Measurements from ENCODE around the gene FAM177A1. TPM values are rescaled to one million over a fixed set of nuclear protein-coding genes. Genes with fewer than 3 reads are reported as not detected.

The FAM177A1 gene
- total RNA-seq, 1 donor from 2014 or later, result 82.4 TPM

DNA sequence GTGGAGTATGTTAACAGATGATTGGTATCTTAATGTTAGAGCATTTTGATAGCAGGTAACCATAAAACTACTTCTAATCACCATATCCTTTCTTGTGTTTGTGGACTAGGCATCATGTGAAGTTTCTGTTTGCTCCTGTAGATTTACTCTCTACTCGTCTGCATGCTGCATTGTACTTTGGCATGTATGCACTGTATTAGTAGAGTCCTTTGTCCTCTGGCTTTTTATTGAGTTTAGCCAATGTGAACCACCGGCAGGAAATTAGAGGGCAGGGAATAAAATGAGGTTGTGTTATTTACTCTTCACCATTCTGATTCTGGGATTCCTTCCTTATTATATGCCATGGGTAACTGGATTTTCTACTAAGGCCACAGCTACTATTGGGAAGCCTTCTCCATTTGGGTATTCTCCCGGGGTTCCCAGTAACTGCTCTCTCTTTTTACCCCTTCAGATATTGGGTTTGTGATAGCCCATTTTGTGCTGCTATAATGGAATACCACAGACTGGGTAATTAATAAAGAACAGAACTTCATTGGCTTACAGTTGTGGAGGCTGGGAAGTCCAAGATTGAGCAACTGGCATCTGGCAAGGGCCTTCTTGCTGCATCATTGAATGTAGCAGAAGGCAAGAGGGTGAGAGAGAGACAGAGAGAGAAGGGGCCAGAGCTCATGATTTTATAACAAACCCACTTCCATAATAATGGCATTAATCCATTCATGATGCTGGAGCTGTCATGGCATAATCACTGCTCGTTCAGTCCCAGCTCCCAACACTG, 22.4 kb downstream of the FAM177A1 start:
- TF ChIP-seq, protein P1, sequence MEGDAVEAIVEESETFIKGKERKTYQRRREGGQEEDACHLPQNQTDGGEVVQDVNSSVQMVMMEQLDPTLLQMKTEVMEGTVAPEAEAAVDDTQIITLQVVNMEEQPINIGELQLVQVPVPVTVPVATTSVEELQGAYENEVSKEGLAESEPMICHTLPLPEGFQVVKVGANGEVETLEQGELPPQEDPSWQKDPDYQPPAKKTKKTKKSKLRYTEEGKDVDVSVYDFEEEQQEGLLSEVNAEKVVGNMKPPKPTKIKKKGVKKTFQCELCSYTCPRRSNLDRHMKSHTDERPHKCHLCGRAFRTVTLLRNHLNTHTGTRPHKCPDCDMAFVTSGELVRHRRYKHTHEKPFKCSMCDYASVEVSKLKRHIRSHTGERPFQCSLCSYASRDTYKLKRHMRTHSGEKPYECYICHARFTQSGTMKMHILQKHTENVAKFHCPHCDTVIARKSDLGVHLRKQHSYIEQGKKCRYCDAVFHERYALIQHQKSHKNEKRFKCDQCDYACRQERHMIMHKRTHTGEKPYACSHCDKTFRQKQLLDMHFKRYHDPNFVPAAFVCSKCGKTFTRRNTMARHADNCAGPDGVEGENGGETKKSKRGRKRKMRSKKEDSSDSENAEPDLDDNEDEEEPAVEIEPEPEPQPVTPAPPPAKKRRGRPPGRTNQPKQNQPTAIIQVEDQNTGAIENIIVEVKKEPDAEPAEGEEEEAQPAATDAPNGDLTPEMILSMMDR (IDR thresholded peaks at IDR 0.05; ENCODE audit: borderline replicate concordance), result no peak
- intact Hi-C loops (cut with micrococcal nuclease), result no loop called here

DNA sequence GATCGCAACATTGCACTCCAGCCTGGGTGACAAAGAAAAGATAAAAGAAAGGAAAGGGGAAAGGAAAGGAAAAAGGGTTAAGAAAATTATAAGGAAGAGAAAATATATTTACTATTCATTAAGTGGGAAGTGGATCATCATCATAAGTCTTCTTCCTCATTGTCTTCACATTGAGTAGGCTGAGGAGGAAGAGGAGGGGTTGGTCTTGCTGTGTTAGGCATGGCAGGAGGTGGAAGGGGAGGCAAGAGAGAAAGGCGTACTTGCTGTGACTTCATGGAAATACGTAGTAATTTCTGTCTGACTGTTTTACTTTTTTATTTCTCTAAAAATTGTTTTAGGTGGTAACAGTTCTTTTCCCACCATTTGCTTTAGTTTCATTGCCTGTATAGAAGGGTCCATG, 26.2 kb downstream of the FAM177A1 start:
- H3K4me1 ChIP-seq, result peaks cover 6% of the 10 kb centered on the region
- TF ChIP-seq, protein P1 (IDR thresholded peaks at IDR 0.05; ENCODE audit: borderline replicate concordance), result no peak
- H3K27me3 ChIP-seq (ENCODE audit: low read depth), result no peaks in the 10 kb centered on the region
- no peak overlapping the region for H3K27ac ChIP-seq (replicated peaks)
- intact Hi-C loops (cut with micrococcal nuclease), result no loop called here
- DNase-seq, result no peak
- no peak overlapping the region for H3K4me3 ChIP-seq
- H3K36me3 ChIP-seq, result peaks cover 71% of the 10 kb centered on the region
- no peaks in the 10 kb centered on the region for H3K9me3 ChIP-seq (replicated peaks)

More for the DNA sequence above, 22.4 kb downstream of the FAM177A1 start:
- no peaks in the 10 kb centered on the region for H3K27me3 ChIP-seq (ENCODE audit: low read depth)
- peaks cover 4% of the 10 kb centered on the region for H3K4me1 ChIP-seq
- H3K36me3 ChIP-seq, result peaks cover 70% of the 10 kb centered on the region
- no peaks in the 10 kb centered on the region for H3K9me3 ChIP-seq (replicated peaks)
- H3K4me3 ChIP-seq, result no peak overlapping the region
- H3K27ac ChIP-seq (replicated peaks), result no peak overlapping the region
- no peak for DNase-seq

DNA sequence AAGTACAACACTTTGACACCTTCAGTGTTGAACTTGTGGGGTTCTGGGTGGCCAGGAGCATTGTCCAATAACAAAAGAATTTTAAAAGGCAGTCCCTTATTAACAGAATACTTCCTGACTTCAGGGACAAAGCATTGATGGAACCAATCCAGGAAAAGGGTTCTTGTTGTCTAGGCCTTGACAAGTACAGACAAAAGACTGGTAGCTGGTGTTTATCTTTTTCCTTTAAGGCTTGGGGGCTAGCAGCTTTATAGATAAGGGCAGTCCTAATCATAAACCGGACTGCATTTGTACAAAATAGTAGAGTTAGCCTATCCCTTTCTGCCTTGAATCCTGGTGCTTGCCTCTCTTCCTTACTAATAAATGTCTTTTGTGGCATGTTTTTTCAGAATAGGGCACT, 27.4 kb downstream of the FAM177A1 start:
- TF ChIP-seq, protein P1 (IDR thresholded peaks at IDR 0.05; ENCODE audit: borderline replicate concordance), result no peak
- Histone ChIP-seq H3K36me3 (peaks cover 71% of the 10 kb centered on the region), H3K4me1 (peaks cover 6% of the 10 kb centered on the region), H3K9me3 (replicated peaks) (no peaks in the 10 kb centered on the region), H3K4me3 (no peak overlapping the region), H3K27ac (replicated peaks) (peak overlapping the region; percentile 10), H3K27me3 (ENCODE audit: low read depth) (no peaks in the 10 kb centered on the region)
- intact Hi-C loops (cut with micrococcal nuclease), result no loop called here
- no peak for DNase-seq

DNA sequence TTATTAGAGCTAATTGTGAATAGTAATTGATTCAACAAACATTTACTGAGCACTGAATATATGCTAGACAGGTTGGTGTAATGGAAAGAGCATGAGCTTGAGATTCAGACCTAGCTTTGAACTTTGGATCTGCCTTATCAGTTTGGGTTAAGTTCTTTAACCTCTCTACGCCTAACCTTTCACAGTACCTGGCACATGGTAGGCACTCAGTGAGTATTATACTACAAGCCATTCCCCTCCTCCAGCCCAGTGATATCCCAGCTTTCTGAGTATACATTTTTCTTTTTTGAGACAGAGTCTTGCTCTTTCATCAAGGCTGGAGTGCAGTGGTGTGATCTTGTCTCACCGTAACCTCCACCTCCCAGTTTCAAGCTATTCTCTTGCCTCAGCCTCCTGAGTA, 32.0 kb downstream of the FAM177A1 start:
- H3K27me3 ChIP-seq (ENCODE audit: low read depth), result no peaks in the 10 kb centered on the region
- H3K36me3 ChIP-seq, result peaks cover 84% of the 10 kb centered on the region
- intact Hi-C loops (cut with micrococcal nuclease), result no loop called here
- H3K4me1 ChIP-seq, result peaks cover 5% of the 10 kb centered on the region
- no peak for DNase-seq
- H3K27ac ChIP-seq (replicated peaks), result no peak overlapping the region
- no peak overlapping the region for H3K4me3 ChIP-seq
- TF ChIP-seq, protein P1 (IDR thresholded peaks at IDR 0.05; ENCODE audit: borderline replicate concordance), result no peak
- no peaks in the 10 kb centered on the region for H3K9me3 ChIP-seq (replicated peaks)

DNA sequence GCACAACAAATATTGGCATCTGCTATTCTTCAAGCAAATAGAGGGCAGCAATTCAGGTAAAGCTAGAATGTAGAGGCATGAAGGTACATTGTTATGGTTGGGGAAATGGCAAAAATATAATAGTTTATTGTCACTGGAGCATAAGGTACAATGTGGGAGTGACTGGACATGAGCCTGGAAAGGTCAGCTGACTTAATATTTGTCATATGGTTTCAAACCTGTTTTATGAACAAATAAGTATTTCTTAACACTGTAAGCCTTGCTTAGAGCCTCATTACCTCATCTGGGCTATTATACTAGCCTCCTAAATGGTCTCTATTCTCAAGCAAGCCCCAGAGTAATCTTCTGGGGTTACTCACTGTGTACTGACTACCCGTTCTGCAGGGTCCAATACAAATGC, 33.7 kb downstream of the FAM177A1 start:
- no peaks in the 10 kb centered on the region for H3K4me1 ChIP-seq
- no peaks in the 10 kb centered on the region for H3K9me3 ChIP-seq (replicated peaks)
- intact Hi-C loops (cut with micrococcal nuclease), result no loop called here
- TF ChIP-seq, protein P1 (IDR thresholded peaks at IDR 0.05; ENCODE audit: borderline replicate concordance), result no peak
- no peak for DNase-seq
- H3K4me3 ChIP-seq, result no peak overlapping the region
- peaks cover 85% of the 10 kb centered on the region for H3K36me3 ChIP-seq
- H3K27ac ChIP-seq (replicated peaks), result no peak overlapping the region
- H3K27me3 ChIP-seq (ENCODE audit: low read depth), result no peaks in the 10 kb centered on the region

All from left ventricle myocardium inferior (tissue), 1 donor.